ENCODE measurements around the gene RGS1.

Gene RGS1

DNA sequence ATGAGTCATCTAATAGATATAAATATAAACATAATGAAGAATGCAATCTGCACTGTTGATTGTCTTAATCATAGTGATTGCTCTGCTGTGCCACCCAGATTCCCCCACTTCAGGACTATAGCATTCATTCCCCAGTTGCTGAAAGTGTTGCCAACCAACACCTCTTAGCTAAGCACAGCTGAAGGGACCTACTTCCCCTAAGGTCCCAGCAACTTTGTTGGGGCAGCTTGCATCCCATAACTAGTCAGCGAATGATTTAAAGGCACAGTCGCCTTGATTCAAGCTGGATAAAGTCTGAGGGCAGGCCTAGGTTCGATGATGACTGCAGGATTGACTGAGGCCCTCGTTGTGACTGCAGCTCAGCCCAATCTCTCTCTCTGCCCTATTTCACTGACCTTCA, 14.3 kb upstream of the RGS1 start:
- Histone ChIP-seq H2AFZ (ENCODE audit: low read length) (no peak overlapping the region), H3K4me2 (ENCODE audit: insufficient read depth, low read length, poor library complexity, severe bottlenecking) (no peak overlapping the region), H3K4me1 (ENCODE audit: control insufficient read depth in 2 of 2, insufficient read depth in 1 of 2, low read depth in 1 of 2, low read length in 2 of 2) (peaks cover 0 to 6% of the 10 kb centered on the region in 2 donors), H3K4me3 (ENCODE audit: low read length in 2 of 2) (no peak overlapping the region), H3K9me3 (replicated peaks in 1 of 2; ENCODE audit: control insufficient read depth in 2 of 2, insufficient read depth in 1 of 2, low read depth in 1 of 2, low read length in 2 of 2) (no peaks in the 10 kb centered on the region), H3K27me3 (ENCODE audit: control insufficient read depth in 3 of 3, insufficient read depth in 3 of 3, low read depth in 1 of 3, low read length in 3 of 3) (no peaks in the 10 kb centered on the region), H2BK12ac (ENCODE audit: low read length) (no peak overlapping the region), H3K23ac (ENCODE audit: low read depth, low read length, poor library complexity) (no peak overlapping the region), H3K36me3 (replicated peaks in 1 of 2; ENCODE audit: control insufficient read depth in 2 of 2, insufficient read depth in 2 of 2, low read length in 2 of 2) (no peaks in the 10 kb centered on the region), H2BK5ac (ENCODE audit: low read length) (no peak overlapping the region), H3K27ac (replicated peaks; ENCODE audit: low read length) (no peak overlapping the region), H3K14ac (ENCODE audit: low read length) (no peak overlapping the region), H2BK15ac (ENCODE audit: low read length) (no peak overlapping the region), H3K18ac (ENCODE audit: low read length) (no peak overlapping the region), H2AK5ac (ENCODE audit: low read depth, low read length) (no peak overlapping the region), H4K8ac (ENCODE audit: low read depth, low read length) (no peak overlapping the region), H4K91ac (ENCODE audit: low read depth, low read length, poor library complexity) (no peak overlapping the region), H3K79me1 (ENCODE audit: low read depth, low read length) (no peaks in the 10 kb centered on the region), H3K9ac (ENCODE audit: low read depth, low read length, poor library complexity) (no peak overlapping the region), H3K4ac (ENCODE audit: low read length) (no peak overlapping the region), H2BK120ac (ENCODE audit: low read depth, low read length) (no peak overlapping the region)
- DNase-seq (ENCODE audit: low spot score) = no peak
- WGBS, 2 donors (ENCODE audit: extremely low coverage in 2 of 2, insufficient read length in 2 of 2, insufficient replicate concordance in 1 of 2) = no CpG with 5 or more reads among the region's 4 CpGs

DNA sequence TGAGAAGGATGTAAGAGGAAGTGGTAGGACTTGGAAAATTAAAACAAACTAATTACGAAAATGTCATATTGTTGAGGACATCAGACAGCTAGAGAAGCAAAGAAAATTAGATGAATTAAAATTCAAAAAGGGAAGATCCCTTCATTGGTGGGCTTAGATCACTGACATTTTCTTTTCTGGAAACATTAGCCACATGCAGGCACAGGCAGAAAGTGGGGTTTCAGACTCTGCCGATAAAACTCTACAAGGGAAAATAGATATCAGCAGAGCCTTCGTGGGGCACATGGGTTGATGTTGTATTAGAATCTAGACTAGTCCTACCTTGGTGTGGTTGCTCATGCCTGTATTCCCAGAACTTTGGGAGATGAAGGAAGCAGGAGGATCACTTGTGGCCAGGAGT, 12.4 kb upstream of the RGS1 start:
- Histone ChIP-seq H3K79me1 (ENCODE audit: low read depth, low read length) (no peaks in the 10 kb centered on the region), H4K91ac (ENCODE audit: low read depth, low read length, poor library complexity) (no peak overlapping the region), H3K4me3 (ENCODE audit: low read length in 2 of 2) (no peak overlapping the region), H3K4me1 (ENCODE audit: control insufficient read depth in 2 of 2, insufficient read depth in 1 of 2, low read depth in 1 of 2, low read length in 2 of 2) (peaks cover 0 to 6% of the 10 kb centered on the region in 2 donors), H2AK5ac (ENCODE audit: low read depth, low read length) (no peak overlapping the region), H2BK12ac (ENCODE audit: low read length) (no peak overlapping the region), H3K18ac (ENCODE audit: low read length) (no peak overlapping the region), H3K27me3 (ENCODE audit: control insufficient read depth in 3 of 3, insufficient read depth in 3 of 3, low read depth in 1 of 3, low read length in 3 of 3) (no peaks in the 10 kb centered on the region), H3K4ac (ENCODE audit: low read length) (no peak overlapping the region), H2BK15ac (ENCODE audit: low read length) (no peak overlapping the region), H2BK5ac (ENCODE audit: low read length) (no peak overlapping the region), H3K36me3 (replicated peaks in 1 of 2; ENCODE audit: control insufficient read depth in 2 of 2, insufficient read depth in 2 of 2, low read length in 2 of 2) (no peaks in the 10 kb centered on the region), H3K27ac (replicated peaks; ENCODE audit: low read length) (no peak overlapping the region), H2BK120ac (ENCODE audit: low read depth, low read length) (no peak overlapping the region), H3K4me2 (ENCODE audit: insufficient read depth, low read length, poor library complexity, severe bottlenecking) (no peak overlapping the region), H3K9ac (ENCODE audit: low read depth, low read length, poor library complexity) (no peak overlapping the region), H4K8ac (ENCODE audit: low read depth, low read length) (no peak overlapping the region), H2AFZ (ENCODE audit: low read length) (peak overlapping the region; percentile 32), H3K23ac (ENCODE audit: low read depth, low read length, poor library complexity) (no peak overlapping the region), H3K9me3 (replicated peaks in 1 of 2; ENCODE audit: control insufficient read depth in 2 of 2, insufficient read depth in 1 of 2, low read depth in 1 of 2, low read length in 2 of 2) (no peaks in the 10 kb centered on the region), H3K14ac (ENCODE audit: low read length) (no peak overlapping the region)
- no peak for DNase-seq (ENCODE audit: low spot score)
- no CpG with 5 or more reads among the region's 3 CpGs for WGBS, 2 donors (ENCODE audit: extremely low coverage in 2 of 2, insufficient read length in 2 of 2, insufficient replicate concordance in 1 of 2)

DNA sequence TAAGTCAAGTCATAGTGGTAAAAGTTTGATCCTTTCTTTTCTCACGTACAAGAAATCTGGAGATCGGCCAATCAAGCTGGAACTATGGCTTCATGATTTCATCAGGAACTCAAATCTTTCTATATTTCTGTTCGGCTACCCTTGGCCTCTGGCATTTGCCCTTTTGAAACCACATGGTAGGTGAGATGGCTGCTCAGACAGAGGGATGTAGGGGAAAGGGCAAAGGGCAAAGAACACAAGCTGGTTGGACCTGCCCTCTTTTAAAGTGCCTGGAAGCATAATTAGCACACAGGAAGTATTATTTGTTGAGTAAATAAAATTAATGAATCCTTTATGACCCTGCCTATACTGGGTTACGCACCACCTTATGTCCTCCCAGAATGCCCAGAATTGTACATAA, 11.5 kb upstream of the RGS1 start:
- Histone ChIP-seq H4K8ac (ENCODE audit: low read depth, low read length) (no peak overlapping the region), H2BK5ac (ENCODE audit: low read length) (no peak overlapping the region), H3K79me1 (ENCODE audit: low read depth, low read length) (no peaks in the 10 kb centered on the region), H3K4me2 (ENCODE audit: insufficient read depth, low read length, poor library complexity, severe bottlenecking) (no peak overlapping the region), H3K9ac (ENCODE audit: low read depth, low read length, poor library complexity) (no peak overlapping the region), H2AFZ (ENCODE audit: low read length) (no peak overlapping the region), H3K27me3 (ENCODE audit: control insufficient read depth in 3 of 3, insufficient read depth in 3 of 3, low read depth in 1 of 3, low read length in 3 of 3) (no peaks in the 10 kb centered on the region), H4K91ac (ENCODE audit: low read depth, low read length, poor library complexity) (no peak overlapping the region), H3K4ac (ENCODE audit: low read length) (no peak overlapping the region), H2BK12ac (ENCODE audit: low read length) (no peak overlapping the region), H2AK5ac (ENCODE audit: low read depth, low read length) (no peak overlapping the region), H3K14ac (ENCODE audit: low read length) (no peak overlapping the region), H3K9me3 (replicated peaks in 1 of 2; ENCODE audit: control insufficient read depth in 2 of 2, insufficient read depth in 1 of 2, low read depth in 1 of 2, low read length in 2 of 2) (no peaks in the 10 kb centered on the region), H3K23ac (ENCODE audit: low read depth, low read length, poor library complexity) (no peak overlapping the region), H3K27ac (replicated peaks; ENCODE audit: low read length) (no peak overlapping the region), H2BK120ac (ENCODE audit: low read depth, low read length) (no peak overlapping the region), H3K4me3 (ENCODE audit: low read length in 2 of 2) (no peak overlapping the region), H3K4me1 (ENCODE audit: control insufficient read depth in 2 of 2, insufficient read depth in 1 of 2, low read depth in 1 of 2, low read length in 2 of 2) (peaks cover 0 to 6% of the 10 kb centered on the region in 2 donors), H3K36me3 (replicated peaks in 1 of 2; ENCODE audit: control insufficient read depth in 2 of 2, insufficient read depth in 2 of 2, low read length in 2 of 2) (no peaks in the 10 kb centered on the region), H3K18ac (ENCODE audit: low read length) (no peak overlapping the region), H2BK15ac (ENCODE audit: low read length) (no peak overlapping the region)
- DNase-seq (ENCODE audit: low spot score) = no peak
- WGBS, 2 donors (ENCODE audit: extremely low coverage in 2 of 2, insufficient read length in 2 of 2, insufficient replicate concordance in 1 of 2) = no CpG with 5 or more reads among the region's 4 CpGs

DNA sequence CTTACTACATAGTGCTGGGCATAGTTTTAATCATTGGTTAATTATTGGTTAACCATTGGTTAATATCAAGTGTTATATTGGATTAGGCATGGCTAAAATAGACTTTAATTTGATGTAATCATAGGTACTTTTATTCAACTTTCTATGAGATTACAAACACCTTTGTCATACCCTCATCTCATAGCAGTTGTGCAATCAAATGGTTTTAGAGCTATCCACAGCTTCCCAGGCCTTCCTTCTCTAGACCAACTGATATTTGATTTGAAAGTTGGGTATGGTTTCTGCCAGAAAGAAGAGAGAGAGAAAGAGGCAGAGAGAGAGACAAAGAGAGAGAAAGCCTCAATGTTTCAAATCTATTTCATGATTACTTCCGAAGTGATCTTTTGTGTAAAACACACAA, 9.6 kb upstream of the RGS1 start:
- Histone ChIP-seq H3K9me3 (replicated peaks in 1 of 2; ENCODE audit: control insufficient read depth in 2 of 2, insufficient read depth in 1 of 2, low read depth in 1 of 2, low read length in 2 of 2) (no peaks in the 10 kb centered on the region), H2BK12ac (ENCODE audit: low read length) (no peak overlapping the region), H3K4me1 (ENCODE audit: control insufficient read depth in 2 of 2, insufficient read depth in 1 of 2, low read depth in 1 of 2, low read length in 2 of 2) (peaks cover 0 to 6% of the 10 kb centered on the region in 2 donors), H3K4ac (ENCODE audit: low read length) (no peak overlapping the region), H2BK5ac (ENCODE audit: low read length) (no peak overlapping the region), H4K8ac (ENCODE audit: low read depth, low read length) (no peak overlapping the region), H3K18ac (ENCODE audit: low read length) (no peak overlapping the region), H2BK15ac (ENCODE audit: low read length) (no peak overlapping the region), H3K14ac (ENCODE audit: low read length) (no peak overlapping the region), H3K4me3 (ENCODE audit: low read length in 2 of 2) (no peak overlapping the region), H3K23ac (ENCODE audit: low read depth, low read length, poor library complexity) (no peak overlapping the region), H2BK120ac (ENCODE audit: low read depth, low read length) (no peak overlapping the region), H3K27ac (replicated peaks; ENCODE audit: low read length) (no peak overlapping the region), H4K91ac (ENCODE audit: low read depth, low read length, poor library complexity) (no peak overlapping the region), H2AFZ (ENCODE audit: low read length) (no peak overlapping the region), H3K9ac (ENCODE audit: low read depth, low read length, poor library complexity) (no peak overlapping the region), H2AK5ac (ENCODE audit: low read depth, low read length) (no peak overlapping the region), H3K79me1 (ENCODE audit: low read depth, low read length) (no peaks in the 10 kb centered on the region), H3K27me3 (ENCODE audit: control insufficient read depth in 3 of 3, insufficient read depth in 3 of 3, low read depth in 1 of 3, low read length in 3 of 3) (no peaks in the 10 kb centered on the region), H3K4me2 (ENCODE audit: insufficient read depth, low read length, poor library complexity, severe bottlenecking) (no peak overlapping the region), H3K36me3 (replicated peaks in 1 of 2; ENCODE audit: control insufficient read depth in 2 of 2, insufficient read depth in 2 of 2, low read length in 2 of 2) (no peaks in the 10 kb centered on the region)
- WGBS, 2 donors (ENCODE audit: extremely low coverage in 2 of 2, insufficient read length in 2 of 2, insufficient replicate concordance in 1 of 2) = no CpG with 5 or more reads among the region's 1 CpG
- DNase-seq (ENCODE audit: low spot score) = no peak
